CD14-positive monocyte (primary cell): ENCODE data around the gene LIPJ. TPM values are rescaled to one million over a fixed set of nuclear protein-coding genes. Genes with fewer than 3 reads are reported as not detected.

Experiments
- DNase-seq, 3 donors: peaks; one replicate each; pipeline ENCODE4 v3.0.0-alpha.2; 2011 to 2022
- H2AFZ ChIP-seq: 2 replicates; pipeline ENCODE4 v1.6.0; 2012; ENCODE audit warnings: mild to moderate bottlenecking, low read depth, low read length, inconsistent platforms; ENCODE audit not compliant: insufficient read depth, poor library complexity, severe bottlenecking
- H3K27ac ChIP-seq, 2 donors: 1 replicate in 1 of 2; 2 replicates in 1 of 2; pipeline ENCODE4 v1.5.1; 2012 to 2013; ENCODE audit warnings: low read length in 2 of 2, control low read depth in 1 of 2, inconsistent platforms in 1 of 2, low read depth in 1 of 2, mild to moderate bottlenecking in 1 of 2
- H3K27me3 ChIP-seq, 2 donors: one replicate each; pipeline versions ENCODE4 v1.6.0 to v1.6.1; 2011 to 2013; ENCODE audit warnings: low read length in 2 of 2; ENCODE audit not compliant: control insufficient read depth in 2 of 2, insufficient read depth in 2 of 2
- H3K36me3 ChIP-seq, 2 donors: replicated peaks in 1 of 2; 1 replicate in 1 of 2; 2 replicates in 1 of 2; pipeline versions ENCODE4 v1.5.1 to v1.6.1; 2012 to 2013; ENCODE audit warnings: low read length in 2 of 2, control low read depth in 1 of 2, inconsistent platforms in 1 of 2, mild to moderate bottlenecking in 1 of 2; ENCODE audit not compliant: insufficient read depth in 2 of 2, control insufficient read depth in 1 of 2
- H3K4me1 ChIP-seq, 2 donors: 1 replicate in 1 of 2; 2 replicates in 1 of 2; pipeline versions ENCODE4 v1.5.1 to v1.6.1; 2012 to 2013; ENCODE audit warnings: low read length in 2 of 2, control low read depth in 1 of 2, inconsistent platforms in 1 of 2, mild to moderate bottlenecking in 1 of 2, moderate library complexity in 1 of 2; ENCODE audit not compliant: insufficient read depth in 2 of 2, control insufficient read depth in 1 of 2
- H3K4me2 ChIP-seq: replicated peaks from 2 replicates; pipeline ENCODE3; 2012; ENCODE audit warnings: low read length, moderate library complexity, mild to moderate bottlenecking; ENCODE audit not compliant: poor library complexity, severe bottlenecking; ENCODE audit errors: extremely low read depth
- H3K4me3 ChIP-seq, 3 experiments: fragments of 200-600 bp in 1 of 3; sonication (generic) in 1 of 3; replicated peaks in 1 of 3; 1 replicate in 2 of 3; 2 replicates in 1 of 3; pipeline ENCODE4 v1.5.1; 2011 to 2013; ENCODE audit warnings: low read length in 3 of 3, mild to moderate bottlenecking in 3 of 3, control low read depth in 2 of 3, low read depth in 2 of 3, inconsistent platforms in 1 of 3, moderate library complexity in 1 of 3
- H3K79me2 ChIP-seq: 2 replicates; pipeline ENCODE4 v1.6.0; 2012; ENCODE audit warnings: mild to moderate bottlenecking, control low read depth, inconsistent platforms, low read length, moderate library complexity; ENCODE audit not compliant: insufficient read depth
- H3K9ac ChIP-seq: 2 replicates; pipeline ENCODE4 v1.6.0; 2017; ENCODE audit warnings: low read length, mild to moderate bottlenecking; ENCODE audit not compliant: insufficient read depth, poor library complexity, severe bottlenecking
- H3K9me3 ChIP-seq, 2 donors: replicated peaks in 1 of 2; 1 replicate in 1 of 2; 2 replicates in 1 of 2; pipeline versions ENCODE4 v1.5.1 to v1.6.1; 2012 to 2013; ENCODE audit warnings: low read length in 2 of 2, control low read depth in 1 of 2; ENCODE audit not compliant: control insufficient read depth in 1 of 2, insufficient read depth in 1 of 2
- H4K20me1 ChIP-seq: 2 replicates; pipeline ENCODE4 v1.6.0; 2012; ENCODE audit warnings: mild to moderate bottlenecking, low read length, control low read depth, moderate library complexity; ENCODE audit not compliant: insufficient read depth
- H3K27ac Mint-ChIP-seq, 7 donors: one replicate each; pipeline ENCODE4 v1.8.0; 2020; ENCODE audit warnings: mild to moderate bottlenecking in 7 of 7, mixed read lengths in 7 of 7, moderate library complexity in 6 of 7, inconsistent platforms in 2 of 7
- H3K27me3 Mint-ChIP-seq, 3 donors: one replicate each; pipeline ENCODE4 v1.8.0; 2021 to 2022; ENCODE audit warnings: low read depth in 3 of 3, mild to moderate bottlenecking in 3 of 3, mixed read lengths in 3 of 3, moderate library complexity in 3 of 3, inconsistent platforms in 1 of 3
- H3K36me3 Mint-ChIP-seq, 2 donors: one replicate each; pipeline ENCODE4 v1.8.0; 2020; ENCODE audit warnings: mixed read lengths in 2 of 2, inconsistent platforms in 1 of 2, mild to moderate bottlenecking in 1 of 2
- H3K4me1 Mint-ChIP-seq: one replicate; pipeline ENCODE4 v1.8.0; 2020; ENCODE audit warnings: mild to moderate bottlenecking, mixed read lengths
- H3K4me3 Mint-ChIP-seq, 2 donors: one replicate each; pipeline ENCODE4 v1.8.0; 2020; ENCODE audit warnings: mild to moderate bottlenecking in 2 of 2, mixed read lengths in 2 of 2, moderate library complexity in 1 of 2
- H3K9me3 Mint-ChIP-seq, 7 donors: one replicate each; pipeline ENCODE4 v1.8.0; 2020 to 2022; ENCODE audit warnings: mixed read lengths in 7 of 7, mild to moderate bottlenecking in 6 of 7, moderate library complexity in 6 of 7, inconsistent platforms in 2 of 7
- WGBS: methylation state at CpG from one replicate; pipeline ENCODE4 v1.1.5; 2013; ENCODE audit warnings: missing lambda C conversion rate; ENCODE audit not compliant: insufficient coverage; 5-methylcytosine and 5-hydroxymethylcytosine counted together
- intact Hi-C, 2 donors: fragments of 100-400 bp; cut with micrococcal nuclease; formaldehyde crosslinking; loops; one replicate each; pipeline versions ENCODE4 v1.15.0 to v1.15.1; 2023
- polyA plus RNA-seq, 3 donors: library from polyadenylated mRNA; depleted of rRNA in 1 of 3; unstranded in 2 of 3; stranded (reverse) in 1 of 3; fragments of 300-500 nt in 2 of 3; fragments of >200 nt in 1 of 3; fragmentation: Illumina TruSeq in 2 of 3; gene quantifications; 1 replicate in 2 of 3; 2 replicates in 1 of 3; pipeline ENCODE4 v1.2.3, GENCODE V29; 2012 to 2021
- TF ChIP-seq, protein P1 (sequence below): fragments of 200-600 bp; IDR thresholded peaks from one replicate; pipeline ENCODE4 v1.8.0; 2022; ENCODE audit warnings: antibody characterized with exemption, mild to moderate bottlenecking

Gene LIPJ
- polyA plus RNA-seq, 3 donors, result 0.04 TPM; not detected in 2

DNA sequence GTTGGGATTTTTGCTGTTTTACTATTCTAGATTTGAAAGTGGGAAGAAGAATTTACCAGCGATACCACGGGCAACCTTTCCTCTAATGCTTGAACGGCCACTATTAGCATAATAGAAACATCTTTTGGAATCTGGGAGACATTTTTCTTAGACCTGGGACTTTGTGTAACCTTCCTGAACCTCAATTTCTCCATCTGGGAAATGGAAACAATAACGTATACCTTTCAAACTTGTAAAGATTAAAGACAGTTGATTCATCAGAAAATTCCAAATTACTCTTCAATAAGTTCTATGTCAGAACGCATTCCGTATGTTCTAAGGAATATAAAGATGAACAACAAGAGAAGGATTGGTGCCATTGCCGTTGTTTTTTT, 3.0 kb upstream of the LIPJ start:
- peaks cover 7 to 16% of the 10 kb centered on the region in 2 donors for H3K4me1 ChIP-seq
- peak overlapping the region; percentile 92 to 93 for H3K4me3 Mint-ChIP-seq
- peak overlapping the region; percentile 57 to 88 (median 84) for H3K4me3 ChIP-seq
- H3K27ac ChIP-seq, result peak overlapping the region; percentile 82 to 91
- H3K4me1 Mint-ChIP-seq, result peaks cover 10% of the 10 kb centered on the region
- no peaks in the 10 kb centered on the region for H4K20me1 ChIP-seq
- H3K79me2 ChIP-seq, result no peaks in the 10 kb centered on the region
- H3K9ac ChIP-seq, result peak overlapping the region; percentile 94
- no peak for DNase-seq
- TF ChIP-seq, protein P1, sequence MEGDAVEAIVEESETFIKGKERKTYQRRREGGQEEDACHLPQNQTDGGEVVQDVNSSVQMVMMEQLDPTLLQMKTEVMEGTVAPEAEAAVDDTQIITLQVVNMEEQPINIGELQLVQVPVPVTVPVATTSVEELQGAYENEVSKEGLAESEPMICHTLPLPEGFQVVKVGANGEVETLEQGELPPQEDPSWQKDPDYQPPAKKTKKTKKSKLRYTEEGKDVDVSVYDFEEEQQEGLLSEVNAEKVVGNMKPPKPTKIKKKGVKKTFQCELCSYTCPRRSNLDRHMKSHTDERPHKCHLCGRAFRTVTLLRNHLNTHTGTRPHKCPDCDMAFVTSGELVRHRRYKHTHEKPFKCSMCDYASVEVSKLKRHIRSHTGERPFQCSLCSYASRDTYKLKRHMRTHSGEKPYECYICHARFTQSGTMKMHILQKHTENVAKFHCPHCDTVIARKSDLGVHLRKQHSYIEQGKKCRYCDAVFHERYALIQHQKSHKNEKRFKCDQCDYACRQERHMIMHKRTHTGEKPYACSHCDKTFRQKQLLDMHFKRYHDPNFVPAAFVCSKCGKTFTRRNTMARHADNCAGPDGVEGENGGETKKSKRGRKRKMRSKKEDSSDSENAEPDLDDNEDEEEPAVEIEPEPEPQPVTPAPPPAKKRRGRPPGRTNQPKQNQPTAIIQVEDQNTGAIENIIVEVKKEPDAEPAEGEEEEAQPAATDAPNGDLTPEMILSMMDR, result no peak
- intact Hi-C loops, result no loop called here
- H3K27me3 ChIP-seq, result no peaks in the 10 kb centered on the region
- peaks cover 0 to 3% (median 0%) of the 10 kb centered on the region in 7 donors for H3K9me3 Mint-ChIP-seq
- H2AFZ ChIP-seq, result peak overlapping the region; percentile 96
- H3K9me3 ChIP-seq, result no peaks in the 10 kb centered on the region
- no CpG with 5 or more reads among the region's 7 CpGs for WGBS
- no peaks in the 10 kb centered on the region for H3K36me3 Mint-ChIP-seq
- H3K36me3 ChIP-seq, result no peaks in the 10 kb centered on the region
- H3K4me2 ChIP-seq, result peak overlapping the region; percentile 89
- peaks cover 0 to 2% (median 0%) of the 10 kb centered on the region in 3 donors for H3K27me3 Mint-ChIP-seq
- H3K27ac Mint-ChIP-seq, result peak overlapping the region in 6 of 7 donors; percentile 83 to 94 (median 90)

DNA sequence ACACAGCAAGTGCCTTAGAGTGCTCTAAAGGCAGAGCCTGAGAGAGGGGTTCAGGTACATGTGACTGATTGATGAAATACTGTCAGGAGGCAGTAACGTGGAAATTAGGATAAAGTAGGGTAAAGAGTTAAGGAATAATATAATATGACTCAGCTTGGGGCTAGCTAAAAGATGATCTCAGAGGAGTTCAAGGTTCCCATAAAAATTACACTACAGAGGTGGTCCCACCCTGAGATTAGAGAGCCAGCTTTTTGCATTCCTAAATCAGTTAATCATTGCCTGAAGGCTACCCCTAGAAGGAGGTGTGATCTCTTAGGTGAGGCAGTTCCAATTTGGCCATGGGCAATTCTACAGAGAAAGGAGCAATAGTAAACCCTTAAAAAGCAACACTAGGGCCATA, 5.8 kb downstream of the LIPJ start:
- Histone ChIP-seq H3K4me3 (no peak overlapping the region), H3K9ac (no peak overlapping the region), H3K9me3 (no peaks in the 10 kb centered on the region), H3K4me2 (no peak overlapping the region), H4K20me1 (no peaks in the 10 kb centered on the region), H3K79me2 (no peaks in the 10 kb centered on the region), H3K27ac (no peak overlapping the region), H2AFZ (peak overlapping the region; percentile 54), H3K4me1 (peaks cover 13 to 14% of the 10 kb centered on the region in 2 donors), H3K27me3 (no peaks in the 10 kb centered on the region), H3K36me3 (no peaks in the 10 kb centered on the region)
- TF ChIP-seq, protein P1, result no peak
- intact Hi-C loops, result no loop called here
- WGBS, result no CpG with 5 or more reads among the region's 1 CpG
- no peak for DNase-seq
- Mint-ChIP-seq H3K4me3 (no peak overlapping the region), H3K27me3 (no peaks in the 10 kb centered on the region), H3K4me1 (peaks cover 11% of the 10 kb centered on the region), H3K27ac (no peak overlapping the region), H3K9me3 (no peaks in the 10 kb centered on the region), H3K36me3 (no peaks in the 10 kb centered on the region)
